Heart right ventricle (tissue), 16 donors: Measurements from ENCODE around the gene SMYD3. TPM values are rescaled to one million over a fixed set of nuclear protein-coding genes. Genes with fewer than 3 reads are reported as not detected.

Experiments used
- ATAC-seq, 8 donors: fragments of 200-7000 bp; cut with Tn5 transposase; one replicate each; pipeline ENCODE4 v1.9.1; 2020; ENCODE audit warnings: mild to moderate bottlenecking in 8 of 8, moderate library complexity in 8 of 8, moderate number of reproducible peaks in 1 of 8
- DNase-seq, 2 donors: peaks; one replicate each; pipeline ENCODE4 v3.0.0-alpha.2; 2020
- H3K27ac ChIP-seq, 10 donors: fragments of 200-600 bp; sonication (generic) in 2 of 10; one replicate each; pipeline versions ENCODE4 v1.5.0 to v1.8.0; 2020 to 2022; ENCODE audit warnings: mild to moderate bottlenecking in 3 of 10
- H3K27me3 ChIP-seq, 7 donors: fragments of 200-600 bp; one replicate each; pipeline ENCODE4 v1.8.0; 2021 to 2022; ENCODE audit warnings: mild to moderate bottlenecking in 2 of 7
- H3K36me3 ChIP-seq, 9 donors: fragments of 200-600 bp; sonication (generic) in 1 of 9; one replicate each; pipeline versions ENCODE4 v1.5.0 to v1.8.0; 2020 to 2022; ENCODE audit warnings: mild to moderate bottlenecking in 2 of 9
- H3K4me1 ChIP-seq, 9 donors: fragments of 200-600 bp; sonication (generic) in 1 of 9; one replicate each; pipeline versions ENCODE4 v1.5.0 to v1.8.0; 2020 to 2022; ENCODE audit warnings: mild to moderate bottlenecking in 4 of 9
- H3K4me3 ChIP-seq, 10 donors: fragments of 200-600 bp; sonication (generic) in 2 of 10; one replicate each; pipeline versions ENCODE4 v1.5.0 to v1.8.0; 2020 to 2022; ENCODE audit warnings: mild to moderate bottlenecking in 7 of 10, moderate library complexity in 2 of 10
- H3K9me3 ChIP-seq, 11 donors: fragments of 200-600 bp in 10 of 11; sonication (generic) in 2 of 11; one replicate each; pipeline versions ENCODE4 v1.5.0 to v1.8.0; 2013 to 2022; ENCODE audit warnings: mild to moderate bottlenecking in 2 of 11, control low read depth in 1 of 11, moderate library complexity in 1 of 11
- CTCF ChIP-seq, 9 donors: fragments of 200-600 bp; sonication (generic) in 2 of 9; IDR thresholded peaks; one replicate each; pipeline versions ENCODE4 v1.5.0 to v1.8.0; 2021 to 2022; ENCODE audit warnings: antibody characterized with exemption in 9 of 9, mild to moderate bottlenecking in 5 of 9, moderate library complexity in 1 of 9
- WGBS, 2 donors: extraction: QIAGEN DNeasy Blood & Tissue Kit; methylation state at CpG; one replicate each; pipeline ENCODE4 v1.1.7; 2013; ENCODE audit warnings: inconsistent platforms in 1 of 2; 5-methylcytosine and 5-hydroxymethylcytosine counted together
- intact Hi-C, 10 donors: fragments of 100-400 bp; cut with DNase I; formaldehyde crosslinking; loops; one replicate each; pipeline versions ENCODE4 v1.11.1 to v1.14.2; 2022
- polyA plus RNA-seq, 2 donors: library from polyadenylated mRNA; stranded (reverse); fragments of 200-250 nt; gene quantifications; one replicate each; pipeline ENCODE4 v1.2.3, GENCODE V29; 2013
- total RNA-seq, 10 donors: library from RNA; stranded (reverse); fragmentation: NEBNext Ultra II Directional in 3 of 10; extraction: Animal tissue kit (Norgen Biotek cat#: 25700) in 3 of 10; gene quantifications; one replicate each; pipeline versions ENCODE4 v1.2.1 to v1.2.4, GENCODE V29; 2021 to 2023
- donor health status: Arrhythmogenic right ventricular cardiomyopathy.
- donor health status: ischemic (EF 13 %, LVEDD 7.1; RV severe dilation, severe dysfunction).
- donor health status: healthy with polysubstance abuse.
- donor health status: DM: no; HTN: yes; CAD: no.
- donor health status: DM: no; HTN: no; CAD: no.
- donor health status: ischemic (EF 25% LVEDD 6.9; RV normal size, moderate dysfunction).
- donor health status: ischemic (EF 25% LVEDD 5.7; RV mildly dilated, moderate dysfunction).
- donor health status: healthy.
- donor health status: DM: yes; HTN: yes; CAD: no.
- donor health status: Ischemic cardiomyopathy.
- donor health status: ischemic (EF 35%, LVEDD 5.7; RV mildly dilated, moderate dysfunction).
- donor health status: nonischemic (EF 11% LVEDD 7.7; RV severe dilation, severe dysfunction).
- donor health status: DM: yes; HTN: yes; CAD: no.
- donor health status: PGD.
- donor health status: ischemic (EF 29% LVEDD 5.4; RV normal size, mild dysfunction).
- donor health status: nonischemic (EF 23%, LVEDD 6.1; RV moderate dilation, normal function).

Gene SMYD3
- total and polyA plus RNA-seq, 12 donors, result 5.9 to 13.9 (median 8.1) TPM

- Histone ChIP-seq H3K36me3 (no peaks in the 10 kb centered on the region), H3K27ac (no peak overlapping the region), H3K27me3 (no peaks in the 10 kb centered on the region), H3K4me1 (peaks cover 0 to 6% (median 0%) of the 10 kb centered on the region in 9 donors), H3K4me3 (no peak overlapping the region), H3K9me3 (peaks cover 0 to 23% (median 0%) of the 10 kb centered on the region in 11 donors)
- intact Hi-C loops, result no loop called here
- no peak for DNase-seq
- TF ChIP-seq CTCF (IDR thresholded peaks at IDR 0.05), result no peak
- 77% methylated on average over 2 of the region's 2 CpGs for WGBS, 2 donors
- no peak for ATAC-seq
Measured at GRCh38 chr1:246530482-246530881, 23.4 kb upstream of the SMYD3 start.

- H3K27me3 ChIP-seq, result no peaks in the 10 kb centered on the region
- DNase-seq (no peak), ATAC-seq (no peak)
- H3K4me1 ChIP-seq, result peaks cover 0 to 6% (median 0%) of the 10 kb centered on the region in 9 donors
- TF ChIP-seq CTCF (IDR thresholded peaks at IDR 0.05), result no peak
- WGBS, 2 donors, result 60 to 65% methylated on average over 8 of the region's 8 CpGs
- no peak overlapping the region for H3K4me3 ChIP-seq
- no peak overlapping the region for H3K27ac ChIP-seq
- no peaks in the 10 kb centered on the region for H3K36me3 ChIP-seq
- peaks cover 0 to 23% (median 0%) of the 10 kb centered on the region in 11 donors for H3K9me3 ChIP-seq
- intact Hi-C loops, result no loop called here
Measured at GRCh38 chr1:246528933-246529731, 22.1 kb upstream of the SMYD3 start.

- no peaks in the 10 kb centered on the region for H3K36me3 ChIP-seq
- intact Hi-C loops, result no loop called here
- WGBS, 2 donors, result 50 to 61% methylated on average over 5 of the region's 5 CpGs
- no peak overlapping the region for H3K4me3 ChIP-seq
- no peak for TF ChIP-seq CTCF (IDR thresholded peaks at IDR 0.05)
- ATAC-seq (peak in 1 of 8 donors; percentile 42), DNase-seq (no peak)
- H3K4me1 ChIP-seq, result peaks cover 0 to 6% (median 0%) of the 10 kb centered on the region in 9 donors
- no peaks in the 10 kb centered on the region for H3K27me3 ChIP-seq
- H3K27ac ChIP-seq, result peak overlapping the region in 1 of 10 donors; percentile 50
- H3K9me3 ChIP-seq, result peaks cover 0 to 23% (median 0%) of the 10 kb centered on the region in 11 donors
Measured at GRCh38 chr1:246527402-246528088, 20.5 kb upstream of the SMYD3 start.

GRCh38 chr1:246526915-246527314, 19.8 kb upstream of the SMYD3 start:
- H3K4me1 ChIP-seq, result peaks cover 0 to 6% (median 0%) of the 10 kb centered on the region in 9 donors
- 70 to 76% methylated on average over 7 of the region's 7 CpGs for WGBS, 2 donors
- H3K4me3 ChIP-seq, result no peak overlapping the region
- peak overlapping the region in 1 of 10 donors; percentile 50 for H3K27ac ChIP-seq
- DNase-seq (no peak), ATAC-seq (no peak)
- no peak for TF ChIP-seq CTCF (IDR thresholded peaks at IDR 0.05)
- peaks cover 0 to 23% (median 0%) of the 10 kb centered on the region in 11 donors for H3K9me3 ChIP-seq
- no peaks in the 10 kb centered on the region for H3K27me3 ChIP-seq
- intact Hi-C loops, result no loop called here
- H3K36me3 ChIP-seq, result no peaks in the 10 kb centered on the region
